ENCODE measurements around the gene SFRP2.

DNA sequence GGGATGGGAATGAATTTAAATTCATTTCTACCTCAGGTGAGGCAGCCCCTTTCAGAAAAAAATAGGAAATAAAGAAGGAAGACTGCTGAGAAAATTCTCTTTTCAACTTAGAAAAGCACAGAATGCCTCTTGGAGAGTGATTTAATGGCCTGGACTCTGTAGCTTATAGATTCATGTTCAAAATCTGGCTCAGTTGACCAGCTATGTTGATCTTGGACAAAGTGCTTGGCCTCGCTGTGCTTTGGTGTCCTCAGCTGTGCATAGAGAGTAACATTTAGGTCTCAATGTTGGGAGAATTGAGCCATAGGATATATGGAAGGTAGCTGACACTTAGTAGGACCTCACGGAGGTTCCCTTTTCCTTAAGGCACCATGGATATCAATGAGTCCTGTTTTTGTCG, 49.7 kb upstream of the SFRP2 start:
- TF ChIP-seq, protein P1, sequence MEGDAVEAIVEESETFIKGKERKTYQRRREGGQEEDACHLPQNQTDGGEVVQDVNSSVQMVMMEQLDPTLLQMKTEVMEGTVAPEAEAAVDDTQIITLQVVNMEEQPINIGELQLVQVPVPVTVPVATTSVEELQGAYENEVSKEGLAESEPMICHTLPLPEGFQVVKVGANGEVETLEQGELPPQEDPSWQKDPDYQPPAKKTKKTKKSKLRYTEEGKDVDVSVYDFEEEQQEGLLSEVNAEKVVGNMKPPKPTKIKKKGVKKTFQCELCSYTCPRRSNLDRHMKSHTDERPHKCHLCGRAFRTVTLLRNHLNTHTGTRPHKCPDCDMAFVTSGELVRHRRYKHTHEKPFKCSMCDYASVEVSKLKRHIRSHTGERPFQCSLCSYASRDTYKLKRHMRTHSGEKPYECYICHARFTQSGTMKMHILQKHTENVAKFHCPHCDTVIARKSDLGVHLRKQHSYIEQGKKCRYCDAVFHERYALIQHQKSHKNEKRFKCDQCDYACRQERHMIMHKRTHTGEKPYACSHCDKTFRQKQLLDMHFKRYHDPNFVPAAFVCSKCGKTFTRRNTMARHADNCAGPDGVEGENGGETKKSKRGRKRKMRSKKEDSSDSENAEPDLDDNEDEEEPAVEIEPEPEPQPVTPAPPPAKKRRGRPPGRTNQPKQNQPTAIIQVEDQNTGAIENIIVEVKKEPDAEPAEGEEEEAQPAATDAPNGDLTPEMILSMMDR (IDR thresholded peaks at IDR 0.05): no peak
- no peak for TF ChIP-seq POLR2A (IDR thresholded peaks at IDR 0.05)

All from body of pancreas (tissue), 4 donors.